CD14-positive monocyte (primary cell): ENCODE data around the gene ACP5. TPM values are rescaled to one million over a fixed set of nuclear protein-coding genes. Genes with fewer than 3 reads are reported as not detected.
"Not testable (repeated sequence)": the region's sequence is repeated elsewhere in the genome, so short reads cannot be mapped to it uniquely, and the experiment has no call there.

Experiments
- DNase-seq, 3 donors: peaks; one replicate each; pipeline ENCODE4 v3.0.0-alpha.2; 2011 to 2022
- H2AFZ ChIP-seq: 2 replicates; pipeline ENCODE4 v1.6.0; 2012; ENCODE audit warnings: mild to moderate bottlenecking, low read depth, low read length, inconsistent platforms; ENCODE audit not compliant: insufficient read depth, poor library complexity, severe bottlenecking
- H3K27ac ChIP-seq, 2 donors: 1 replicate in 1 of 2; 2 replicates in 1 of 2; pipeline ENCODE4 v1.5.1; 2012 to 2013; ENCODE audit warnings: low read length in 2 of 2, control low read depth in 1 of 2, inconsistent platforms in 1 of 2, low read depth in 1 of 2, mild to moderate bottlenecking in 1 of 2
- H3K27me3 ChIP-seq, 2 donors: one replicate each; pipeline versions ENCODE4 v1.6.0 to v1.6.1; 2011 to 2013; ENCODE audit warnings: low read length in 2 of 2; ENCODE audit not compliant: control insufficient read depth in 2 of 2, insufficient read depth in 2 of 2
- H3K36me3 ChIP-seq, 2 donors: replicated peaks in 1 of 2; 1 replicate in 1 of 2; 2 replicates in 1 of 2; pipeline versions ENCODE4 v1.5.1 to v1.6.1; 2012 to 2013; ENCODE audit warnings: low read length in 2 of 2, control low read depth in 1 of 2, inconsistent platforms in 1 of 2, mild to moderate bottlenecking in 1 of 2; ENCODE audit not compliant: insufficient read depth in 2 of 2, control insufficient read depth in 1 of 2
- H3K4me1 ChIP-seq, 2 donors: 1 replicate in 1 of 2; 2 replicates in 1 of 2; pipeline versions ENCODE4 v1.5.1 to v1.6.1; 2012 to 2013; ENCODE audit warnings: low read length in 2 of 2, control low read depth in 1 of 2, inconsistent platforms in 1 of 2, mild to moderate bottlenecking in 1 of 2, moderate library complexity in 1 of 2; ENCODE audit not compliant: insufficient read depth in 2 of 2, control insufficient read depth in 1 of 2
- H3K4me2 ChIP-seq: replicated peaks from 2 replicates; pipeline ENCODE3; 2012; ENCODE audit warnings: low read length, moderate library complexity, mild to moderate bottlenecking; ENCODE audit not compliant: poor library complexity, severe bottlenecking; ENCODE audit errors: extremely low read depth
- H3K4me3 ChIP-seq, 3 experiments: fragments of 200-600 bp in 1 of 3; sonication (generic) in 1 of 3; replicated peaks in 1 of 3; 1 replicate in 2 of 3; 2 replicates in 1 of 3; pipeline ENCODE4 v1.5.1; 2011 to 2013; ENCODE audit warnings: low read length in 3 of 3, mild to moderate bottlenecking in 3 of 3, control low read depth in 2 of 3, low read depth in 2 of 3, inconsistent platforms in 1 of 3, moderate library complexity in 1 of 3
- H3K79me2 ChIP-seq: 2 replicates; pipeline ENCODE4 v1.6.0; 2012; ENCODE audit warnings: mild to moderate bottlenecking, control low read depth, inconsistent platforms, low read length, moderate library complexity; ENCODE audit not compliant: insufficient read depth
- H3K9ac ChIP-seq: 2 replicates; pipeline ENCODE4 v1.6.0; 2017; ENCODE audit warnings: low read length, mild to moderate bottlenecking; ENCODE audit not compliant: insufficient read depth, poor library complexity, severe bottlenecking
- H3K9me3 ChIP-seq, 2 donors: replicated peaks in 1 of 2; 1 replicate in 1 of 2; 2 replicates in 1 of 2; pipeline versions ENCODE4 v1.5.1 to v1.6.1; 2012 to 2013; ENCODE audit warnings: low read length in 2 of 2, control low read depth in 1 of 2; ENCODE audit not compliant: control insufficient read depth in 1 of 2, insufficient read depth in 1 of 2
- H4K20me1 ChIP-seq: 2 replicates; pipeline ENCODE4 v1.6.0; 2012; ENCODE audit warnings: mild to moderate bottlenecking, low read length, control low read depth, moderate library complexity; ENCODE audit not compliant: insufficient read depth
- H3K27ac Mint-ChIP-seq, 7 donors: one replicate each; pipeline ENCODE4 v1.8.0; 2020; ENCODE audit warnings: mild to moderate bottlenecking in 7 of 7, mixed read lengths in 7 of 7, moderate library complexity in 6 of 7, inconsistent platforms in 2 of 7
- H3K27me3 Mint-ChIP-seq, 3 donors: one replicate each; pipeline ENCODE4 v1.8.0; 2021 to 2022; ENCODE audit warnings: low read depth in 3 of 3, mild to moderate bottlenecking in 3 of 3, mixed read lengths in 3 of 3, moderate library complexity in 3 of 3, inconsistent platforms in 1 of 3
- H3K36me3 Mint-ChIP-seq, 2 donors: one replicate each; pipeline ENCODE4 v1.8.0; 2020; ENCODE audit warnings: mixed read lengths in 2 of 2, inconsistent platforms in 1 of 2, mild to moderate bottlenecking in 1 of 2
- H3K4me1 Mint-ChIP-seq: one replicate; pipeline ENCODE4 v1.8.0; 2020; ENCODE audit warnings: mild to moderate bottlenecking, mixed read lengths
- H3K4me3 Mint-ChIP-seq, 2 donors: one replicate each; pipeline ENCODE4 v1.8.0; 2020; ENCODE audit warnings: mild to moderate bottlenecking in 2 of 2, mixed read lengths in 2 of 2, moderate library complexity in 1 of 2
- H3K9me3 Mint-ChIP-seq, 7 donors: one replicate each; pipeline ENCODE4 v1.8.0; 2020 to 2022; ENCODE audit warnings: mixed read lengths in 7 of 7, mild to moderate bottlenecking in 6 of 7, moderate library complexity in 6 of 7, inconsistent platforms in 2 of 7
- CTCF ChIP-seq: fragments of 200-600 bp; IDR thresholded peaks from one replicate; pipeline ENCODE4 v1.8.0; 2022; ENCODE audit warnings: antibody characterized with exemption, mild to moderate bottlenecking
- WGBS: methylation state at CpG from one replicate; pipeline ENCODE4 v1.1.5; 2013; ENCODE audit warnings: missing lambda C conversion rate; ENCODE audit not compliant: insufficient coverage; 5-methylcytosine and 5-hydroxymethylcytosine counted together
- intact Hi-C, 2 donors: fragments of 100-400 bp; cut with micrococcal nuclease; formaldehyde crosslinking; loops; one replicate each; pipeline versions ENCODE4 v1.15.0 to v1.15.1; 2023
- polyA plus RNA-seq, 3 donors: library from polyadenylated mRNA; depleted of rRNA in 1 of 3; unstranded in 2 of 3; stranded (reverse) in 1 of 3; fragments of 300-500 nt in 2 of 3; fragments of >200 nt in 1 of 3; fragmentation: Illumina TruSeq in 2 of 3; gene quantifications; 1 replicate in 2 of 3; 2 replicates in 1 of 3; pipeline ENCODE4 v1.2.3, GENCODE V29; 2012 to 2021

ACP5 gene
- polyA plus RNA-seq, 3 donors = 20.1 to 58.2 (median 31.2) TPM

DNA sequence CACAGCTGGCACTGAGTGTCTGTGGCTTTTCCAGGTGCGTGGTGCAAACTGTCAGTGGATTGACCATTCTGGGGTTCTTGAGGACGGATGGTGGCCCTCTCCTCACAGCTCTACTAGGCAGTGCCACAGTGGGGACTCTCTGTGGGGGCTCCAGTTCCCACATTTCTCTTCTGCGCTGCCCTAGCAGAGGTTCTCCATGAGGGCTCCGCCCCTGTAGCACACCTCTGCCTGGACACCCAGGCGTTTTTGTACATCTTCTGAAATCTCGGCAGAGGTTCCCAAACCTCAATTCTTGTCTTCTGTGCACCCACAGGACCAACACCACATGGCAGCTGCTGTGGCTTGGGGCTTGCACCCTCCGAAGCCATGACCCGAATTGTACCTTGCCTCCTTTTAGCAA is 29.0 kb upstream of the ACP5 start:
- Histone ChIP-seq H3K4me2 (no peak overlapping the region), H4K20me1 (peaks cover 9% of the 10 kb centered on the region), H3K9me3 (peaks cover 22 to 34% of the 10 kb centered on the region in 2 donors), H3K27me3 (no peaks in the 10 kb centered on the region), H3K79me2 (peaks cover 45% of the 10 kb centered on the region), H3K27ac (no peak overlapping the region), H3K4me3 (no peak overlapping the region), H3K4me1 (no peaks in the 10 kb centered on the region), H3K9ac (no peak overlapping the region), H2AFZ (no peak overlapping the region), H3K36me3 (peaks cover 4 to 17% of the 10 kb centered on the region in 2 donors)
- Mint-ChIP-seq H3K4me3 (no peak overlapping the region), H3K27me3 (peaks cover 0 to 2% (median 0%) of the 10 kb centered on the region in 3 donors), H3K27ac (no peak overlapping the region), H3K9me3 (peaks cover 18 to 43% (median 32%) of the 10 kb centered on the region in 7 donors), H3K4me1 (peaks cover 6% of the 10 kb centered on the region), H3K36me3 (peaks cover 31 to 47% of the 10 kb centered on the region in 2 donors)
- DNase-seq = no peak
- intact Hi-C loops = no loop called here
- no peak for TF ChIP-seq CTCF
- 99% methylated on average over 7 of the region's 8 CpGs for WGBS

DNA sequence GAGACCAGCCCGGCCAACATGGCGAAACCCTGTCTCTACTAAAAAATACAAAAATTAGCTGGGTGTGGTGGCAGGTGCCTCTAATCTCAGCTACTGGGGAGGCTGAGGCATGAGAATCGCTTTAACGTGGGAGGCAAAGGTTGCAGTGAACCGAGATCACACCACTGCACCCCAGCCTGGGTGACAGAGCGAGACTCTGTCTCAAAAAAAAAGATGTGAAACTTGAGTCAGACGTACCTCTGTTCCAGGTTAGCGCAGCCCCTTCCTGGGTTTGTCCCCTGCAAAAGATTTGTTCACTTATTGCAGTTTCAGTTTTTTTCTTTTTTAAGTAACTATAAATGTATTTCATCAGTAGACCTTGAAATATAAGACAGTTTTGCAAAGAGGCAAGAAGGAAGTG is 22.3 kb upstream of the ACP5 start:
- H3K4me1 ChIP-seq = peaks cover 13 to 16% of the 10 kb centered on the region in 2 donors
- H3K79me2 ChIP-seq = peaks cover 69% of the 10 kb centered on the region
- not testable (repeated sequence) for H3K9ac ChIP-seq, H3K27ac ChIP-seq, H3K27me3 Mint-ChIP-seq, H3K4me2 ChIP-seq, H3K36me3 ChIP-seq, H3K9me3 ChIP-seq, H3K27me3 ChIP-seq, DNase-seq, H2AFZ ChIP-seq, H3K4me3 ChIP-seq, H3K4me3 Mint-ChIP-seq, H3K27ac Mint-ChIP-seq
- 87% methylated on average over 4 of the region's 8 CpGs for WGBS
- peaks cover 17 to 30% of the 10 kb centered on the region in 2 donors for H3K36me3 Mint-ChIP-seq
- peaks cover 22% of the 10 kb centered on the region for H3K4me1 Mint-ChIP-seq
- H3K9me3 Mint-ChIP-seq = peaks cover 3 to 14% (median 8%) of the 10 kb centered on the region in 7 donors
- peaks cover 24% of the 10 kb centered on the region for H4K20me1 ChIP-seq
- intact Hi-C loops = loop anchor here (5.0 to 10.0 kb wide), 3 partner anchors 38 to 95 kb away; partner anchors contain the start of gene ZNF653 (in 1 of the 2)
